ENCODE results near the gene BPIFB2. TPM values are rescaled to one million over a fixed set of nuclear protein-coding genes. Genes with fewer than 3 reads are reported as not detected.

Gene BPIFB2
- total RNA-seq, 1 experiment from 2014 or later, result not detected

GRCh38 chr20:33006776-33007375, 628 bp upstream of the BPIFB2 start:
- DNase-seq (ENCODE audit: low read depth), result no peak

DNA sequence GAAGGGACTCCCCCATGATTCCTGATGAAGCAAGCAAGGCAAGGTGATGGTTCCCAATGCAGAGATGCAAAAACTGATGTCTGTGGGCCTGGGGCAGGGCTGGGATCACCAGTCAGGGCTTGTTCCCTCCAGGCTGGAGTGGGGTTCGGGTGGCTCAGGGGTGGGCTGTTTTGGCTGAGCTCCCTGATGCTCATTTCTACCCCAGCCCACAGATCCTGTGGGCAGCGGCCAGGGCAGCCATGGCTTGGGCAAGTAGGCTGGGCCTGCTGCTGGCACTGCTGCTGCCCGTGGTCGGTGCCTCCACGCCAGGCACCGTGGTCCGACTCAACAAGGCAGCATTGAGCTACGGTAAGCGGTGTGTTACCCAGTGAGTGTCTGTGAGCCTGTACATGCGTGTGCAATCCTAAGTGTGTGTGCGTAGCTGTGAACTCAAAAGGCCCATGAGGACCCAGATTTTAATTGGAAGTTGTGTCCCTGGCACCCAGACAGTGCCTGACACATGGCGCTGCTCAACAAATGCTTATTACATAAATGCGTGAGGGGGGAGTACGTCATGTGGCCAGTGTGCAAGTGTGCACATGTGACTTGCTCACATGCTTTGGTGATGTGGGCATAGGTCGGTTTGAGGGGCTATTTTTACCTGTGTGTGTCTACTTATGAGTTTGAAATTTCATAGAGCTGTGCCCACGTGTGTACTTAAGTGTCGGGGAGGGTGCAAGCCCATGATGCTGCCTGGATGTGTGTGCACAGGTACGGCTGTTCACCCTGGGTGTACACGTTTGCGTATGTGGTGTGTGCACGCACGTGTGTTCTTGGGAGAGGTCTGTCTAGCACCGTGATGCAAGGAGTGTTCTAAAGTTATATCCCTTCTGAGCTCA, 1.1 kb downstream of the BPIFB2 start:
- DNase-seq (ENCODE audit: low read depth), result no peak

- no peak for DNase-seq (ENCODE audit: low read depth)
These were observed 2.0 kb downstream of the BPIFB2 start for GRCh38 chr20:33009214-33010132.

DNA sequence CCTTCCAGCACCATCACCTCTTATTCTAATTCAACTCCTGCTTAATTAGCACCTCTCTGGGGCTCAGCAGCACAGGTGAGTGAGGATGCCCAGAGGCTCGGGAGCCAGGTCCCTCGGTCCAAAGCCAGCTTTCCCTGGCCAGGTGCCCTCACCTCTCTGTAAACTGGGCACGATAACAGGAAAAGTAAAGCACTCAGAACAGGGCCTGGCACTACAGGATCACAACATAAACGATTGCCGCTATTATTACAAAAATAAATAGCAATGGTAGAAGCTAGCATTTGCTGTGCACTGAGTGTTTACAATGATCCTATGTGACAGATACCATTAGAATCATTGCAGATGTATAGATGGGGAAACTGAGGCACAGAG, 2.6 kb downstream of the BPIFB2 start:
- no peak for DNase-seq (ENCODE audit: low read depth)

- DNase-seq (ENCODE audit: low read depth), result no peak
These were observed 3.4 kb downstream of the BPIFB2 start for GRCh38 chr20:33010674-33011449.

GRCh38 chr20:33012327-33013189, 5.1 kb downstream of the BPIFB2 start:
- no peak for DNase-seq (ENCODE audit: low read depth)

DNA sequence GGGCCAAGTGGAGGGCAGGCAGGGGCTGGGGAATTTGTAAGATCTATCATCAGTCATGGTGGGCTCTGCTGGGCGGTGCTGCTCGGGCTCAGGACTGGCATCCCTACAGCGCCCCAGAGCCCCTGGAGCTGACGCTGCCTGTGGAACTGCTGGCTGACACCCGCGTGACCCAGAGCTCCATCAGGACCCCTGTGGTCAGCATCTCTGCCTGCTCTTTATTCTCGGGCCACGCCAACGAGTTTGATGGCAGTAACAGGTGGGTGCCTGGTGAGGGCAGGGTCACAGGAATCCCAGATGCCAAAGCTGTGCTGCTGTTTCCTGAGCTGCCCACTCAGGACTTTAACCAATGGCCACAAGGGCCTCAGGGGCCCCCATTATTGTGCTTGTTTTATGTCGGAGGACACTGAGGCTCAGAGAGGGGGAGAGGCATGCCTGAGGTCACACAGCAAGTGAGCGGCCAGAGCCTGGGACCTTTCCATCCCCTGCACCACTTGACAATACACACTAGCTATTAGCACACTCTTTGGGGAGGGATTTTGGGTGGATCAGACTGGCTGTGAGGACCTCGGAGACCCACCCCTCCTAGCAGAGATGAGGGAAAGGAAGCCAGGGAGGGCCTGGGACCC, 6.3 kb downstream of the BPIFB2 start:
- no peak for DNase-seq (ENCODE audit: low read depth)

DNA sequence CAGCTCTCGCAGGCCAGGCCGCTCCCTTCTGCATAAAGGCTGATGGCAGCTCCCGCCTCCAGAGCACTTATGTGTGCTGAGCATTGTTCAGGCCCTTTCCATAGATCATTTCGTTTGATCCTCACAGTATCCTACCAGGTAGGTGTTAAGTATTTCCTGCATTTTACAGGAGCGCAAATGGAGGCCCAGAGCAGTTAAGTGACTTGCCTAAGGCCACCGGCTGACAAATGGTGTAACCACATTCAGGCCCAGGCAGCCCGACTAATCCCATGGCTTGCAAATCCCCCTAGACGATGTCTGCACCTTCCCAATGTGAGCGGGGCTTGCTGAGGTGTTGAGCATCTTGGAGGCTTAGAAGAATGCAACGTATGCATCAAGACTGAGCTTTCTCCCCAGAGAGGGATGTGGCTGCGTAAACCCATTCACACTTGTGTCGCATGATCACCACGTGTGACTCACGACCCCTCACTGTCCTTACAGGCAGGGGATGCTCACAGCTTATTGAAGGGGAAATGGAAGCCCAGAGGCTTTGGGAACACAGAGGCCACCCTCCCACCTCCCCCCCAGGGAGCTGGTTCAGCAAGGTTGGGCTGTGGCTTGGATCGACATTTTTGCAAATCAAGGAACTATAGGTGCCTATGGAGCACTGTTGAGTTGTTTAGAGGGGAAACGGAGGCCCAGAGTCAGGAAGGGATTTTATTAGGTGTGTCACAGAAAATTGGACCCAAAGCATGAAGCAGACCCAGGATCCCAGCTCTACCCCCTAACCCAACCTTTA, 7.0 kb downstream of the BPIFB2 start:
- DNase-seq (ENCODE audit: low read depth), result no peak

GRCh38 chr20:33015114-33015484, 7.6 kb downstream of the BPIFB2 start:
- DNase-seq (ENCODE audit: low read depth), result no peak

DNA sequence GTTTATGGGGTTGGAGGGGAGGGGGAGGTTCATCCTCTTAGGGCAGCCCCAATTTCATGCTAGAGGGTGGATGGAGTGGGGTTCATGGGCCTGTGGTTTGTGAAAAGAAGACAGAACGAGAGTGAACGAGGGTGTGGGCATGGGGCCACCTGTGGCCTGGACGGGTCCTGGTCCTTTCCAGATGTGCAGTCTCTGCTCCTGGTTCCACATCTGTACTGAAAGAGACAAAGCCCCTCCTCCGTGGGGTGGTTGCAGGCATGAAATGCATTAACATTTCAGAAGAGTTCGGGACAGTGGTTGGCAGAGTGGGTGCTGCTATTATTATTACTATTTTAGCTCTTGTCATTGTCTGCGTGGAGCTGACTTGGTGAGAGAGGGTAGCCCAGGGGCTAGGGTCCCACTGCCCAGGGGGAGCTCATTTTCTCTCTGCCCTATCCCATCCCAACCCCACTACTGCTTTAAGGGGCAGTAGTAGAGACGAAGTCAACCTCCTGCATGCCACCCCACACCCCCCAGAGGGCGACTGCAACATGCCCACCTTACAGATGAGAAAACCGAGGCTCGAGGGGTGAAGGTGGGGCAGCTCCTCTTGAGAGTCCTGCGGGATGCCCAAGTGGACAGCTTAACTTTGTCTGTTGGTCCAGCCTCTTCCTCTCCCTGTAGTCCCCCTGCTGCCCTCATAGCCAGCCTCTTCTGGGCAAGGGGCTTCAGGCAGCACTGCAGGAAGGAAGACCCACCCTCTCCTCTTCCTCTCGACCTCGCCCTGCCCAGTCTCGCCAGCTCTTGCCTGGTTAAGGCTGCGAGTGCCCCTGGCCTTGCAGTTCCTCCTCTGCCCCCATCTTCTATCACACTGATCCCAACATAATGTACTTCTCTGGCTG, 8.4 kb downstream of the BPIFB2 start:
- no peak for DNase-seq (ENCODE audit: low read depth)

GRCh38 chr20:33016581-33017109, 9.1 kb downstream of the BPIFB2 start:
- DNase-seq (ENCODE audit: low read depth), result no peak

DNA sequence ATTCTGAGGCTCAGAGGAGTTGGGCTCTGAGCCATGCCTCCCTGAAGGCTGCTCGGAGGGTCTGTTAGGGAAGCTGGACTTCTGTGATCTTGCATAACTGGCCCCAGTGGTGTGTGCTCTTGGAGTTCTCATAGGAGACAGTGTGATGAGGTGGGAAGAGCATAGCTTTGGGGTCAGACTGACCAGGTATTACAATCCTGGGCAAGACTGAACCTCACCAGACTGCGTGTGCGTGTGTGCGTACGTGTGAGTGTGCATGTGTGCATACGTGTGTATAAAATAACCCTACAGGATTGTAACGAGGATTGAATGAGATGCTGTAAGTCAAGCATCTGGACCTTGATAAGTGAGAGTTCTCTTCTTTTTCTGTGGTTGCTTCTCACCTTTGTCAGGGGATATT, 10.0 kb downstream of the BPIFB2 start:
- DNase-seq (ENCODE audit: low read depth), result no peak

GRCh38 chr20:33018169-33018931, 10.8 kb downstream of the BPIFB2 start:
- DNase-seq (ENCODE audit: low read depth), result no peak

DNA sequence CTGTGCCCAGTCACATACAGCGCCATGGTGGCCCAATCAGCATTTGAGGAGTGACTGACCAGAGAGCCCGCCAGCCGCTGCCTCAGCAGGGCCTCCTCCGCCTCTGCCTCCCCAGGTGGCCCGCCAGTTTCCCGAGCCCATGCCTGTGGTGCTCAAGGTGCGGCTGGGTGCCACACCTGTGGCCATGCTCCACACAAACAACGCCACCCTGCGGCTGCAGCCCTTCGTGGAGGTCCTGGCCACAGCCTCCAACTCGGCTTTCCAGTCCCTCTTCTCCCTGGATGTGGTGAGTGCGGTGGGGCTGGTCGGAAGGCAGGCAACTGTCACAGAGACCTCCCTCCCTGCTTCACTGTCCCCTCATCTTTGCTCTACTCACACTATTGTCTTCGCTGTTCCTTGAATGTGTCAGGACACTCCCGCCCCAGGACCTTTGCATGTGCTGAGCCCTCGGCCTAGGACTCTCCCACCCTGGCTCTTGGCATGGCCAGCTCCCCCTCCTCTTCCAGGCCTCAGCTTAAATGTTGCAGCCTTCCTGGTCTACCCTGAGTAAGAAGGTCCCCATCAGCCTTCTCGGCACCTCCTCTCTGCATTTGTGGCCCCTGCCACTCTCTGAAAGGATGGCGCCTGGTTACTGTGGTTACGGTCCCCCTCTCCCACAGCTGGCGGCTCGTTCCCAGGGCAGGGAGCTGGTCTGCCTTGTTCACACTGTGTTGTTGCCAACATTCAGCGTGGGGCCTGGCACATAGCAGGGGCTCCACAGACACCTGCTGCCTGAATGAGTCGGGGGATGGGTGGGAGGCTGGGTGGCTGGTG, 12.2 kb downstream of the BPIFB2 start:
- no peak for DNase-seq (ENCODE audit: low read depth)

- no peak for DNase-seq (ENCODE audit: low read depth)
These were observed 13.0 kb downstream of the BPIFB2 start for GRCh38 chr20:33020278-33021161.

All from Daoy (cell line).